ENCODE data around the gene SAE1. TPM values are rescaled to one million over a fixed set of nuclear protein-coding genes. Genes with fewer than 3 reads are reported as not detected.

Gene SAE1
- total RNA-seq, 1 experiment from 2014 or later: 234 TPM

GRCh38 chr19:47082493-47082892, 48.1 kb upstream of the SAE1 start:
- Mint-ChIP-seq H3K36me3 (ENCODE audit: insufficient read depth in 1 of 3, low read depth in 3 of 3) (peaks cover 37 to 85% (median 83%) of the 10 kb centered on the region in 3 experiments; a peak in 6 of 7 replicates), H3K27me3 (ENCODE audit: low read depth) (no peaks in the 10 kb centered on the region), H3K4me1 (peaks cover 8% of the 10 kb centered on the region in 2 experiments; a peak in 2 of 4 replicates), H3K27ac (no peak overlapping the region), H3K9me3 (no peaks in the 10 kb centered on the region), H3K4me3 (no peak overlapping the region)
- Histone ChIP-seq H3K27me3 (ENCODE audit: insufficient read depth, low read length) (no peaks in the 10 kb centered on the region), H2BK5ac (ENCODE audit: insufficient read length, low read length) (no peak overlapping the region), H4K20me1 (ENCODE audit: control insufficient read depth, insufficient read depth, insufficient read length) (peaks cover 2% of the 10 kb centered on the region), H4K91ac (ENCODE audit: insufficient read length, low read depth, low read length) (no peak overlapping the region), H2BK120ac (ENCODE audit: low read depth, low read length, poor library complexity, severe bottlenecking) (no peak overlapping the region), H3K9ac (ENCODE audit: extremely low read depth, insufficient read length, low read length) (no peak overlapping the region), H3K14ac (ENCODE audit: insufficient read depth, low read length) (no peak overlapping the region), H3K18ac (ENCODE audit: insufficient read length, low read depth, low read length) (no peak overlapping the region), H3K9me3 (ENCODE audit: control insufficient read depth, low read depth, low read length) (no peaks in the 10 kb centered on the region), H3K4me2 (ENCODE audit: insufficient read depth, insufficient read length, low read length) (no peak overlapping the region), H3K23ac (ENCODE audit: insufficient read length, low read depth, low read length) (no peak overlapping the region), H2BK15ac (ENCODE audit: low read depth, low read length) (no peak overlapping the region), H3K27ac (ENCODE audit: insufficient read length, low read depth, low read length) (no peak overlapping the region), H3T11ph (ENCODE audit: low read length) (no peak overlapping the region), H2BK20ac (ENCODE audit: low read depth, low read length, poor library complexity, severe bottlenecking) (no peak overlapping the region), H4K8ac (replicated peaks; ENCODE audit: insufficient read length, low read depth, low read length) (no peak overlapping the region), H3K4ac (ENCODE audit: low read depth, low read length) (no peak overlapping the region), H2AK5ac (ENCODE audit: insufficient read length, low read length) (no peak overlapping the region), H3K79me2 (ENCODE audit: insufficient read depth, low read length) (no peaks in the 10 kb centered on the region), H2AFZ (ENCODE audit: low read length) (no peak overlapping the region), H3K56ac (ENCODE audit: insufficient read length, low read depth, low read length) (no peak overlapping the region), H3K4me1 (ENCODE audit: insufficient read depth, low read length) (peaks cover 4% of the 10 kb centered on the region; the same call in 1 of the 2 replicates), H3K79me1 (ENCODE audit: insufficient read depth, low read depth, low read length, poor library complexity, severe bottlenecking) (no peaks in the 10 kb centered on the region), H2BK12ac (ENCODE audit: insufficient read length, low read depth, low read length) (no peak overlapping the region), H4K5ac (ENCODE audit: insufficient read length, low read depth, low read length) (no peak overlapping the region), H3K23me2 (ENCODE audit: insufficient read length, low read depth, low read length, poor library complexity, severe bottlenecking) (no peaks in the 10 kb centered on the region)
- no peak for TF ChIP-seq CTCF (conservative IDR thresholded peaks at IDR 0.05)
- WGBS (ENCODE audit: extremely low coverage, insufficient read length, low lambda C conversion rate): no CpG with 5 or more reads among the region's 5 CpGs
- no peak for DNase-seq

All from H9 (cell line).